ENCODE results near the gene C4BPB. TPM values are rescaled to one million over a fixed set of nuclear protein-coding genes. Genes with fewer than 3 reads are reported as not detected.

C4BPB gene
- total and polyA plus RNA-seq, 2 donors (not counting 1 experiment from before 2014, with no cell fraction given) = not detected

- no peak for TF ChIP-seq EZH2 (IDR thresholded peaks at IDR 0.05; ENCODE audit: low read length, missing control alignments)
- TF ChIP-seq, protein P1, sequence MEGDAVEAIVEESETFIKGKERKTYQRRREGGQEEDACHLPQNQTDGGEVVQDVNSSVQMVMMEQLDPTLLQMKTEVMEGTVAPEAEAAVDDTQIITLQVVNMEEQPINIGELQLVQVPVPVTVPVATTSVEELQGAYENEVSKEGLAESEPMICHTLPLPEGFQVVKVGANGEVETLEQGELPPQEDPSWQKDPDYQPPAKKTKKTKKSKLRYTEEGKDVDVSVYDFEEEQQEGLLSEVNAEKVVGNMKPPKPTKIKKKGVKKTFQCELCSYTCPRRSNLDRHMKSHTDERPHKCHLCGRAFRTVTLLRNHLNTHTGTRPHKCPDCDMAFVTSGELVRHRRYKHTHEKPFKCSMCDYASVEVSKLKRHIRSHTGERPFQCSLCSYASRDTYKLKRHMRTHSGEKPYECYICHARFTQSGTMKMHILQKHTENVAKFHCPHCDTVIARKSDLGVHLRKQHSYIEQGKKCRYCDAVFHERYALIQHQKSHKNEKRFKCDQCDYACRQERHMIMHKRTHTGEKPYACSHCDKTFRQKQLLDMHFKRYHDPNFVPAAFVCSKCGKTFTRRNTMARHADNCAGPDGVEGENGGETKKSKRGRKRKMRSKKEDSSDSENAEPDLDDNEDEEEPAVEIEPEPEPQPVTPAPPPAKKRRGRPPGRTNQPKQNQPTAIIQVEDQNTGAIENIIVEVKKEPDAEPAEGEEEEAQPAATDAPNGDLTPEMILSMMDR (conservative IDR thresholded peaks at IDR 0.05 in 1 of 2, IDR thresholded peaks at IDR 0.05 in 1 of 2; ENCODE audit: low read depth in 1 of 2, low read length in 2 of 2) = no peak
- DNase-seq (ENCODE audit: low read depth in 2 of 2) = no peak
- Histone ChIP-seq H3K4me2 (ENCODE audit: extremely low read depth, insufficient read depth, low read length) (no peak overlapping the region), H3K4me1 (ENCODE audit: control insufficient read depth, extremely low read depth, insufficient read depth, low read length) (no peaks in the 10 kb centered on the region), H4K20me1 (ENCODE audit: control insufficient read depth, extremely low read depth, insufficient read depth, low read length) (no peaks in the 10 kb centered on the region), H3K4me3 (replicated peaks in 1 of 4; ENCODE audit: control extremely low read depth in 1 of 4, insufficient read depth in 1 of 4, low read depth in 3 of 4, low read length in 4 of 4) (no peak overlapping the region), H3K9me3 (ENCODE audit: control insufficient read depth, insufficient read depth, low read depth, low read length) (no peaks in the 10 kb centered on the region), H3K9ac (ENCODE audit: insufficient read depth, low read length) (no peak overlapping the region), H3K36me3 (ENCODE audit: control insufficient read depth, insufficient read depth, low read length) (no peaks in the 10 kb centered on the region), H3K27me3 (ENCODE audit: control insufficient read depth, insufficient read depth, low read length) (no peaks in the 10 kb centered on the region), H3K79me2 (ENCODE audit: control insufficient read depth, insufficient read depth, low read length) (no peaks in the 10 kb centered on the region), H3K27ac (ENCODE audit: insufficient read depth, low read length) (no peak overlapping the region), H2AFZ (ENCODE audit: low read length) (no peak overlapping the region)
Observed at GRCh38 chr1:207097871-207098324, 9.2 kb downstream of the C4BPB start.

- no peak for TF ChIP-seq EZH2 (IDR thresholded peaks at IDR 0.05; ENCODE audit: low read length, missing control alignments)
- TF ChIP-seq, protein P1 (conservative IDR thresholded peaks at IDR 0.05 in 1 of 2, IDR thresholded peaks at IDR 0.05 in 1 of 2; ENCODE audit: low read depth in 1 of 2, low read length in 2 of 2) = no peak
- H3K79me2 ChIP-seq (ENCODE audit: control insufficient read depth, insufficient read depth, low read length) = no peaks in the 10 kb centered on the region
- no peak overlapping the region for H3K9ac ChIP-seq (ENCODE audit: insufficient read depth, low read length)
- no peak for DNase-seq (ENCODE audit: low read depth in 2 of 2)
- no peak overlapping the region for H2AFZ ChIP-seq (ENCODE audit: low read length)
- no peaks in the 10 kb centered on the region for H3K27me3 ChIP-seq (ENCODE audit: control insufficient read depth, insufficient read depth, low read length)
- no peaks in the 10 kb centered on the region for H3K36me3 ChIP-seq (ENCODE audit: control insufficient read depth, insufficient read depth, low read length)
- no peaks in the 10 kb centered on the region for H4K20me1 ChIP-seq (ENCODE audit: control insufficient read depth, extremely low read depth, insufficient read depth, low read length)
- no peak overlapping the region for H3K27ac ChIP-seq (ENCODE audit: insufficient read depth, low read length)
- no peaks in the 10 kb centered on the region for H3K4me1 ChIP-seq (ENCODE audit: control insufficient read depth, extremely low read depth, insufficient read depth, low read length)
- H3K4me2 ChIP-seq (ENCODE audit: extremely low read depth, insufficient read depth, low read length) = no peak overlapping the region
- H3K4me3 ChIP-seq (replicated peaks in 1 of 4; ENCODE audit: control extremely low read depth in 1 of 4, insufficient read depth in 1 of 4, low read depth in 3 of 4, low read length in 4 of 4) = no peak overlapping the region
- no peaks in the 10 kb centered on the region for H3K9me3 ChIP-seq (ENCODE audit: control insufficient read depth, insufficient read depth, low read depth, low read length)
Observed at GRCh38 chr1:207101720-207102119, 13.1 kb downstream of the C4BPB start.

- Histone ChIP-seq H3K4me1 (ENCODE audit: control insufficient read depth, extremely low read depth, insufficient read depth, low read length) (no peaks in the 10 kb centered on the region), H3K27ac (ENCODE audit: insufficient read depth, low read length) (no peak overlapping the region), H3K4me2 (ENCODE audit: extremely low read depth, insufficient read depth, low read length) (no peak overlapping the region), H3K4me3 (replicated peaks in 1 of 4; ENCODE audit: control extremely low read depth in 1 of 4, insufficient read depth in 1 of 4, low read depth in 3 of 4, low read length in 4 of 4) (no peak overlapping the region), H3K9me3 (ENCODE audit: control insufficient read depth, insufficient read depth, low read depth, low read length) (no peaks in the 10 kb centered on the region), H3K9ac (ENCODE audit: insufficient read depth, low read length) (no peak overlapping the region), H3K79me2 (ENCODE audit: control insufficient read depth, insufficient read depth, low read length) (no peaks in the 10 kb centered on the region), H3K27me3 (ENCODE audit: control insufficient read depth, insufficient read depth, low read length) (no peaks in the 10 kb centered on the region), H2AFZ (ENCODE audit: low read length) (no peak overlapping the region), H4K20me1 (ENCODE audit: control insufficient read depth, extremely low read depth, insufficient read depth, low read length) (no peaks in the 10 kb centered on the region), H3K36me3 (ENCODE audit: control insufficient read depth, insufficient read depth, low read length) (no peaks in the 10 kb centered on the region)
- TF ChIP-seq, protein P1 (conservative IDR thresholded peaks at IDR 0.05 in 1 of 2, IDR thresholded peaks at IDR 0.05 in 1 of 2; ENCODE audit: low read depth in 1 of 2, low read length in 2 of 2) = no peak
- no peak for TF ChIP-seq EZH2 (IDR thresholded peaks at IDR 0.05; ENCODE audit: low read length, missing control alignments)
- no peak for DNase-seq (ENCODE audit: low read depth in 2 of 2)
Observed at GRCh38 chr1:207102146-207102545, 13.5 kb downstream of the C4BPB start.
